ENCODE results near the gene UBXN10. TPM values are rescaled to one million over a fixed set of nuclear protein-coding genes. Genes with fewer than 3 reads are reported as not detected.

The UBXN10 gene
- total RNA-seq, 1 donor from 2014 or later, result 0.49 TPM

GRCh38 chr1:20190256-20191160, 4.6 kb downstream of the UBXN10 start:
- TF ChIP-seq, protein P1, sequence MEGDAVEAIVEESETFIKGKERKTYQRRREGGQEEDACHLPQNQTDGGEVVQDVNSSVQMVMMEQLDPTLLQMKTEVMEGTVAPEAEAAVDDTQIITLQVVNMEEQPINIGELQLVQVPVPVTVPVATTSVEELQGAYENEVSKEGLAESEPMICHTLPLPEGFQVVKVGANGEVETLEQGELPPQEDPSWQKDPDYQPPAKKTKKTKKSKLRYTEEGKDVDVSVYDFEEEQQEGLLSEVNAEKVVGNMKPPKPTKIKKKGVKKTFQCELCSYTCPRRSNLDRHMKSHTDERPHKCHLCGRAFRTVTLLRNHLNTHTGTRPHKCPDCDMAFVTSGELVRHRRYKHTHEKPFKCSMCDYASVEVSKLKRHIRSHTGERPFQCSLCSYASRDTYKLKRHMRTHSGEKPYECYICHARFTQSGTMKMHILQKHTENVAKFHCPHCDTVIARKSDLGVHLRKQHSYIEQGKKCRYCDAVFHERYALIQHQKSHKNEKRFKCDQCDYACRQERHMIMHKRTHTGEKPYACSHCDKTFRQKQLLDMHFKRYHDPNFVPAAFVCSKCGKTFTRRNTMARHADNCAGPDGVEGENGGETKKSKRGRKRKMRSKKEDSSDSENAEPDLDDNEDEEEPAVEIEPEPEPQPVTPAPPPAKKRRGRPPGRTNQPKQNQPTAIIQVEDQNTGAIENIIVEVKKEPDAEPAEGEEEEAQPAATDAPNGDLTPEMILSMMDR (IDR thresholded peaks at IDR 0.05; ENCODE audit: partially characterized antibody, unreplicated experiment), result no peak
- Mint-ChIP-seq H3K9me3 (ENCODE audit: unreplicated experiment) (peaks cover 2% of the 10 kb centered on the region), H3K27ac (ENCODE audit: unreplicated experiment) (no peak overlapping the region), H3K4me1 (ENCODE audit: low read depth, unreplicated experiment) (peaks cover 7% of the 10 kb centered on the region), H3K36me3 (ENCODE audit: unreplicated experiment) (no peaks in the 10 kb centered on the region), H3K27me3 (ENCODE audit: unreplicated experiment) (peaks cover 9% of the 10 kb centered on the region), H3K4me3 (ENCODE audit: unreplicated experiment) (no peak overlapping the region)
- DNase-seq, result no peak

DNA sequence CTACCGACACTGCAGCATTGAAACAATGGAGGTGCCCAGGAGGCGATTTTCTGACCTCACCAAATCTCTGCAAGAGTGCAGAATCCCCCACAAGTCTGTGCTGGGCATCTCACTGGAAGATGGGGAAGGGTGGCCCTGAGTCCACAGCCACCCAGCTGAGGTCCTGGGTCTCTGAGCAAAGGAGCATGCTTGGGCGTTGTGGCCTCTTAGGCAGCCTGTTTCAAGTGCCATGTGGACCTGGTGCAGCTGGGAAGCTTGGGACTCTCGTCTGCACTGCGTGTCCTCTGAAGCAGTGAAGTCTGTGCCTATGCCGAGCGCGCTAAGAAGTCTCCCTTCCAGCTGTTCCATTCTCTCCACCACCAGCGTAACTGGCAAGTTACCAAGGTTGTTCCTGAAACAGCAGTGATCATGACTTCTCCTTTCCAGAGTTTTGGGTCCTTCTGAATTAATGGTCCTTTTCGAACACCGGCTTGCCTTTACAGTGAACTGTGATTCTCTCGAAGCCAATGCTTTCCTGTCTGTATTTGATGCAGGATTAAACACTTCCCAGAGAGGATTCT, 5.5 kb downstream of the UBXN10 start:
- Mint-ChIP-seq H3K36me3 (ENCODE audit: unreplicated experiment) (no peaks in the 10 kb centered on the region), H3K27ac (ENCODE audit: unreplicated experiment) (no peak overlapping the region), H3K27me3 (ENCODE audit: unreplicated experiment) (peaks cover 9% of the 10 kb centered on the region), H3K4me3 (ENCODE audit: unreplicated experiment) (no peak overlapping the region), H3K9me3 (ENCODE audit: unreplicated experiment) (peaks cover 2% of the 10 kb centered on the region), H3K4me1 (ENCODE audit: low read depth, unreplicated experiment) (peaks cover 5% of the 10 kb centered on the region)
- DNase-seq, result no peak
- TF ChIP-seq, protein P1 (IDR thresholded peaks at IDR 0.05; ENCODE audit: partially characterized antibody, unreplicated experiment), result no peak

- peaks cover 3% of the 10 kb centered on the region for H3K4me1 Mint-ChIP-seq (ENCODE audit: low read depth, unreplicated experiment)
- H3K36me3 Mint-ChIP-seq (ENCODE audit: unreplicated experiment), result no peaks in the 10 kb centered on the region
- TF ChIP-seq, protein P1 (IDR thresholded peaks at IDR 0.05; ENCODE audit: partially characterized antibody, unreplicated experiment), result no peak
- no peak overlapping the region for H3K4me3 Mint-ChIP-seq (ENCODE audit: unreplicated experiment)
- no peak for DNase-seq
- H3K27ac Mint-ChIP-seq (ENCODE audit: unreplicated experiment), result no peak overlapping the region
- H3K27me3 Mint-ChIP-seq (ENCODE audit: unreplicated experiment), result peaks cover 9% of the 10 kb centered on the region
- H3K9me3 Mint-ChIP-seq (ENCODE audit: unreplicated experiment), result peaks cover 2% of the 10 kb centered on the region
These were observed 6.5 kb downstream of the UBXN10 start for GRCh38 chr1:20192364-20192763.

DNA sequence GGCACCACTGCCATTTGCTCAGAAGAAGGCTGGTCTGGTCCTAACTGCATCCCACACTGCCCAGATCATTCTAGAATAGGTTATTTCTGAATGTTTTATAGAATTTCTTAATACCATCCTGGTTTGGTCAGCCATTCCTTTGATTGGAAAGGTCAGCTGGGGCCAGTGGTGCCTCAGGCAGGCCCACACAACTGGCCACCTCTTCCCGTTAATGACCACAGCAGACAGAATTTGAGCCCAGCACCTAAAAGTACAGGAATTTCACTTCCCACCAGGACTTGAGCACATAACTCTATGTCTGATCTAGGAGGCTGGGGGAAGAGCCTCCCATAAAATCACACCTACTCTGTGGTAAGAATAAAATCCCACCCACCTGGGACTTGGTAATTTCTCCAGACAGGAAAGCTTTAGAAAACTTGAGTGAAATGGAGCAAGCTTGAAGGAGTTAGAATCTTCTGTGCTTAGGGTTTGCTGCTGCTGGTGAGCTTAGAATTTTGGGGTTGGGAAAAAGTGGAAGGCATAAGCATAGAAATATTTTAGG, 7.0 kb downstream of the UBXN10 start:
- TF ChIP-seq, protein P1 (IDR thresholded peaks at IDR 0.05; ENCODE audit: partially characterized antibody, unreplicated experiment), result no peak
- H3K4me3 Mint-ChIP-seq (ENCODE audit: unreplicated experiment), result no peak overlapping the region
- peaks cover 9% of the 10 kb centered on the region for H3K27me3 Mint-ChIP-seq (ENCODE audit: unreplicated experiment)
- peaks cover 4% of the 10 kb centered on the region for H3K9me3 Mint-ChIP-seq (ENCODE audit: unreplicated experiment)
- no peaks in the 10 kb centered on the region for H3K36me3 Mint-ChIP-seq (ENCODE audit: unreplicated experiment)
- no peak overlapping the region for H3K27ac Mint-ChIP-seq (ENCODE audit: unreplicated experiment)
- DNase-seq, result no peak
- peaks cover 3% of the 10 kb centered on the region for H3K4me1 Mint-ChIP-seq (ENCODE audit: low read depth, unreplicated experiment)

- H3K9me3 Mint-ChIP-seq (ENCODE audit: unreplicated experiment), result peaks cover 4% of the 10 kb centered on the region
These were observed 8.3 kb downstream of the UBXN10 start for GRCh38 chr1:20194224-20194623.

More at GRCh38 chr1:20194224-20194623, 8.3 kb downstream of the UBXN10 start:
- DNase-seq, result no peak
- TF ChIP-seq, protein P1 (IDR thresholded peaks at IDR 0.05; ENCODE audit: partially characterized antibody, unreplicated experiment), result no peak
- peaks cover 3% of the 10 kb centered on the region for H3K4me1 Mint-ChIP-seq (ENCODE audit: low read depth, unreplicated experiment)
- peaks cover 6% of the 10 kb centered on the region for H3K27me3 Mint-ChIP-seq (ENCODE audit: unreplicated experiment)
- H3K36me3 Mint-ChIP-seq (ENCODE audit: unreplicated experiment), result no peaks in the 10 kb centered on the region
- no peak overlapping the region for H3K4me3 Mint-ChIP-seq (ENCODE audit: unreplicated experiment)
- H3K27ac Mint-ChIP-seq (ENCODE audit: unreplicated experiment), result no peak overlapping the region
